Peyer's patch (tissue), 4 donors: ENCODE results near the gene CACNG8. TPM values are rescaled to one million over a fixed set of nuclear protein-coding genes. Genes with fewer than 3 reads are reported as not detected.

Source experiments
- DNase-seq, 3 donors: peaks; one replicate each; pipeline ENCODE4 v3.0.0-alpha.2; 2017 to 2019
- H3K27ac ChIP-seq, 4 donors: fragments of 200-600 bp; sonication (generic); one replicate each; pipeline ENCODE4 v1.5.1; 2016 to 2019
- H3K27me3 ChIP-seq, 2 donors: fragments of 200-600 bp; sonication (generic); one replicate each; pipeline ENCODE4 v1.5.1; 2019
- H3K36me3 ChIP-seq, 3 donors: fragments of 200-600 bp; sonication (generic); one replicate each; pipeline ENCODE4 v1.5.1; 2016 to 2019
- H3K4me1 ChIP-seq, 4 donors: fragments of 200-600 bp; sonication (generic); one replicate each; pipeline ENCODE4 v1.5.1; 2016 to 2019
- H3K4me3 ChIP-seq, 4 donors: fragments of 200-600 bp; sonication (generic); 1 replicate in 3 of 4; 2 replicates in 1 of 4; pipeline ENCODE4 v1.5.1; 2016 to 2019; ENCODE audit warnings: mild to moderate bottlenecking in 1 of 4
- H3K9me3 ChIP-seq, 4 donors: fragments of 200-600 bp; sonication (generic); one replicate each; pipeline ENCODE4 v1.5.1; 2016 to 2019; ENCODE audit warnings: mild to moderate bottlenecking in 1 of 4
- POLR2A ChIP-seq, 2 donors: fragments of 450-650 bp; IDR thresholded peaks; one replicate each; pipeline ENCODE4 v1.5.1; 2017; ENCODE audit warnings: antibody characterized with exemption in 2 of 2, mild to moderate bottlenecking in 2 of 2, moderate library complexity in 2 of 2
- total RNA-seq, 4 donors: library from RNA; depleted of rRNA; stranded (reverse); fragments of >200 nt; gene quantifications; one replicate each; pipeline ENCODE4 v1.1.0, GENCODE V29; 2016
- TF ChIP-seq, protein P1 (sequence below), 6 experiments: fragments of 450-650 bp in 4 of 6; fragments of 200-600 bp in 2 of 6; sonication (generic) in 1 of 6; IDR thresholded peaks; one replicate each; pipeline ENCODE4 v1.5.1; 2017 to 2019; ENCODE audit warnings: antibody characterized with exemption in 6 of 6, mild to moderate bottlenecking in 3 of 6, moderate library complexity in 1 of 6

CACNG8 gene
- total RNA-seq, 4 donors from 2014 or later: not detected

- Histone ChIP-seq H3K36me3 (no peaks in the 10 kb centered on the region), H3K27ac (no peak overlapping the region), H3K9me3 (peaks cover 0 to 11% (median 0%) of the 10 kb centered on the region in 4 donors), H3K27me3 (peaks cover 0 to 25% of the 10 kb centered on the region in 2 donors), H3K4me3 (peak overlapping the region in 2 of 4 donors; percentile 26 to 38), H3K4me1 (peaks cover 0 to 25% (median 3%) of the 10 kb centered on the region in 4 donors)
- DNase-seq: no peak
- TF ChIP-seq, protein P1, sequence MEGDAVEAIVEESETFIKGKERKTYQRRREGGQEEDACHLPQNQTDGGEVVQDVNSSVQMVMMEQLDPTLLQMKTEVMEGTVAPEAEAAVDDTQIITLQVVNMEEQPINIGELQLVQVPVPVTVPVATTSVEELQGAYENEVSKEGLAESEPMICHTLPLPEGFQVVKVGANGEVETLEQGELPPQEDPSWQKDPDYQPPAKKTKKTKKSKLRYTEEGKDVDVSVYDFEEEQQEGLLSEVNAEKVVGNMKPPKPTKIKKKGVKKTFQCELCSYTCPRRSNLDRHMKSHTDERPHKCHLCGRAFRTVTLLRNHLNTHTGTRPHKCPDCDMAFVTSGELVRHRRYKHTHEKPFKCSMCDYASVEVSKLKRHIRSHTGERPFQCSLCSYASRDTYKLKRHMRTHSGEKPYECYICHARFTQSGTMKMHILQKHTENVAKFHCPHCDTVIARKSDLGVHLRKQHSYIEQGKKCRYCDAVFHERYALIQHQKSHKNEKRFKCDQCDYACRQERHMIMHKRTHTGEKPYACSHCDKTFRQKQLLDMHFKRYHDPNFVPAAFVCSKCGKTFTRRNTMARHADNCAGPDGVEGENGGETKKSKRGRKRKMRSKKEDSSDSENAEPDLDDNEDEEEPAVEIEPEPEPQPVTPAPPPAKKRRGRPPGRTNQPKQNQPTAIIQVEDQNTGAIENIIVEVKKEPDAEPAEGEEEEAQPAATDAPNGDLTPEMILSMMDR (IDR thresholded peaks at IDR 0.05): no peak
- no peak for TF ChIP-seq POLR2A (IDR thresholded peaks at IDR 0.05)
These were observed 19.3 kb downstream of the CACNG8 start for GRCh38 chr19:53982001-53982451.

DNA sequence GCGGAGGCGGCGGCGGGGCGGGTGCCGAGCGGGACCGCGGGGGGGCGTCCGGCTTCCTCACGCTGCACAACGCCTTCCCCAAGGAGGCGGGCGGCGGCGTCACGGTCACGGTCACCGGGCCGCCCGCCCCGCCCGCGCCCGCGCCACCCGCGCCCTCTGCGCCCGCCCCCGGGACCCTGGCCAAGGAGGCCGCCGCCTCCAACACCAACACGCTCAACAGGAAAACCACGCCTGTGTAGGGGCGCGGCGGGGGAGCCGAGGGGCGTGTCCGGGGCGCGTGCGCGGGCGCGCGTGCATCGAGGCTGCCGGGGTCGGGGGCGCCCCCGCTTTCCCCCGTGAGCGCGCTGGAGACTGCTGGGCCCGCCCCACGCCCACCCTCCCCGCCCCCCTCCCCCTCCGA, 19.9 kb downstream of the CACNG8 start:
- Histone ChIP-seq H3K9me3 (peaks cover 0 to 11% (median 0%) of the 10 kb centered on the region in 4 donors), H3K27me3 (peaks cover 0 to 25% of the 10 kb centered on the region in 2 donors), H3K4me1 (peaks cover 0 to 25% (median 1%) of the 10 kb centered on the region in 4 donors), H3K36me3 (no peaks in the 10 kb centered on the region), H3K4me3 (peak overlapping the region in 2 of 4 donors; percentile 19 to 26), H3K27ac (no peak overlapping the region)
- DNase-seq: no peak
- TF ChIP-seq POLR2A (IDR thresholded peaks at IDR 0.05): no peak
- TF ChIP-seq, protein P1 (IDR thresholded peaks at IDR 0.05): no peak

DNA sequence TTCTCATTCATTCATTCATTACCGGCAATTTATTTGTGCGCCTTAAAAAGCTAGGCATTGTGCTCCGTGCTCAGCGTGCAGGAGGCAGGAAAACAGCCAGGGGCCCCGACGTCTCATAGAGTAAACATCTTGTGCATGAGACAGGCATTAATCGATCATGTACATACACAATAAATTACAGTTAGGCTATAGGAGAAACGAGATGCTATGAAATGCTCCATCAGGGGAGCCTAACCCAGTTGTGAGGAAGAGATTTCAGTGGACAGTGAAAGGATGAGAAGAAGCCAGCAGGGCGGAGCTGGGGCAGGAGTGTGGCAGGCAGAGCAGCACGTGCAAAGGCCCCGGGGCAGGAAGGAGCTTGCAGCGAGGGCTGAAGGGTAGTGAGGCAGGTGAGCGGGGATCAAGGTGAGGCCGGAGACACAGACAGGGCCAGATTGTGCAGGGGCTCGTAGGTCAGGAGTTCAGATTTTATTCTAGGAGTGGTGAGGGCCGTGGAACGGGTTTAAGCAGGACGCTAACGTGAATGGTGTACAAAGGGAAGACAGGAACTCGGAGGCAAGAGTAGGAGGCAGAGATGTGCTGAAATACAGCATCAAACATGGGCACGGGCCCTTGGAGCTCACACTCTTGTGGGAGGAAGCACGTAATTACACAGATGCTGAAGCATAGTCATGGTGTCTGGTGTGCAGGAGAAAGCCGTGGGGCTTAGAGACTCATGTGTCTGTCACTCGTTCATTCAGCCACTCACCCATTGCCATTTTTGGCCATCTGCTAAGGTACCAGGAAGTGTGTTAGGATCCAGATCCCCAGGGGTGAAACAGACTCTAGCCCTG, 20.9 kb downstream of the CACNG8 start:
- TF ChIP-seq, protein P1 (IDR thresholded peaks at IDR 0.05): no peak
- no peak for TF ChIP-seq POLR2A (IDR thresholded peaks at IDR 0.05)
- peaks cover 0 to 3% (median 0%) of the 10 kb centered on the region in 4 donors for H3K9me3 ChIP-seq
- H3K27ac ChIP-seq: no peak overlapping the region
- peaks cover 0 to 15% (median 0%) of the 10 kb centered on the region in 4 donors for H3K4me1 ChIP-seq
- no peak for DNase-seq
- no peaks in the 10 kb centered on the region for H3K36me3 ChIP-seq
- H3K4me3 ChIP-seq: no peak overlapping the region
- peaks cover 0 to 21% of the 10 kb centered on the region in 2 donors for H3K27me3 ChIP-seq

DNA sequence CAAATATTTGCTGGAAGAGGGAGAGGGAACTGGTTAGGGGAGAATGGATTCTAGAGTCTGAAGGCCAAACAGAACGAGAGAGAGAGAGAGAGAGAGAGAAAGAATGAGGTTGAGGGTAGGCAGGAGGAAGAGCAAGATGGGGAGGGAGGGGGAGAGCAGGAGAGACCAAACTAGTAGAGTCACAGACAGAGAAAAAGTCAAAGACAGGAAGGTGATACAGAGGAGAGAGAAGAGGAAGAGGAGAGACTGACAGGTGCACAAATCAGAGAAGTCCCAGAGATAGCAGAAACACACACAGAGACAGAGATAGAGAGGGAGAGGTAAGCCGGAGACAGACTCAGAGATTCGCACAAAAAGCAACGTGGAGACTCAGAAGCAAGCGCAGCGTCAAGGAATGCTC, 23.1 kb downstream of the CACNG8 start:
- Histone ChIP-seq H3K27ac (no peak overlapping the region), H3K9me3 (peaks cover 0 to 3% (median 0%) of the 10 kb centered on the region in 4 donors), H3K27me3 (peaks cover 0 to 10% of the 10 kb centered on the region in 2 donors), H3K4me3 (no peak overlapping the region), H3K4me1 (peaks cover 0 to 6% (median 0%) of the 10 kb centered on the region in 4 donors), H3K36me3 (no peaks in the 10 kb centered on the region)
- DNase-seq: no peak
- TF ChIP-seq, protein P1 (IDR thresholded peaks at IDR 0.05): no peak
- TF ChIP-seq POLR2A (IDR thresholded peaks at IDR 0.05): no peak

GRCh38 chr19:53988981-53989380, 26.2 kb downstream of the CACNG8 start:
- H3K27ac ChIP-seq: no peak overlapping the region
- TF ChIP-seq POLR2A (IDR thresholded peaks at IDR 0.05): no peak
- TF ChIP-seq, protein P1 (IDR thresholded peaks at IDR 0.05): no peak
- H3K4me1 ChIP-seq: peaks cover 0 to 8% (median 0%) of the 10 kb centered on the region in 4 donors
- H3K9me3 ChIP-seq: peaks cover 0 to under 1% (median 0%) of the 10 kb centered on the region in 4 donors
- H3K27me3 ChIP-seq: peaks cover 0 to 6% of the 10 kb centered on the region in 2 donors
- no peaks in the 10 kb centered on the region for H3K36me3 ChIP-seq
- DNase-seq: no peak
- H3K4me3 ChIP-seq: no peak overlapping the region
